PC-3 (cell line): ENCODE measurements around the gene DNAJB1. TPM values are rescaled to one million over a fixed set of nuclear protein-coding genes. Genes with fewer than 3 reads are reported as not detected.

Experiments used
- ATAC-seq: fragments of 200-7000 bp; cut with Tn5 transposase; 2 replicates; pipeline ENCODE4 v1.9.1; 2020; ENCODE audit warnings: mild to moderate bottlenecking, moderate library complexity
- BruUV-seq: library from RNA; stranded (reverse); fragments of 400-500 nt; replicated peaks from 2 replicates; lab custom pipeline; 2021; lab: Mats Ljungman, UMichigan
- CTCF ChIA-PET: fragments of 300-600 bp; sonication (Branson Sonifier 250); formaldehyde crosslinking; loops from one replicate; lab custom pipeline; 2022; ENCODE audit warnings: antibody characterized with exemption; lab: Charles Lee
- POLR2A ChIA-PET: fragments of 300-600 bp; sonication (Branson Sonifier 250); formaldehyde crosslinking; loops from one replicate; lab custom pipeline; 2022; ENCODE audit warnings: antibody characterized with exemption; ENCODE audit not compliant: unreplicated experiment; lab: Charles Lee
- DNase-seq: peaks from one replicate; pipeline ENCODE4 v3.0.0-alpha.2; 2015
- H2AFZ ChIP-seq: fragments of 300-600 bp; sonication (generic); 2 replicates; pipeline ENCODE4 v1.6.0; 2016; ENCODE audit warnings: antibody characterized with exemption, low read length
- H3F3A ChIP-seq: fragments of 300-600 bp; sonication (generic); one replicate; pipeline ENCODE4 v1.6.0; 2017; ENCODE audit warnings: antibody characterized with exemption, low read length, control low read depth, mild to moderate bottlenecking; ENCODE audit not compliant: unreplicated experiment
- H3K27ac ChIP-seq: fragments of 300-600 bp; sonication (generic); 2 replicates; pipeline ENCODE4 v1.5.1; 2016; ENCODE audit warnings: mild to moderate bottlenecking, low read length
- H3K27me3 ChIP-seq: fragments of 300-600 bp; sonication (generic); 2 replicates; pipeline ENCODE4 v1.6.1; 2016; ENCODE audit warnings: low read length, mixed read lengths
- H3K36me3 ChIP-seq: fragments of 300-600 bp; sonication (generic); 2 replicates; pipeline ENCODE4 v1.6.1; 2016; ENCODE audit warnings: low read depth, mixed run types, low read length, mixed read lengths
- H3K4me1 ChIP-seq: fragments of 300-600 bp; sonication (generic); 2 replicates; pipeline ENCODE4 v1.5.1; 2016; ENCODE audit warnings: low read length; ENCODE audit not compliant: insufficient read depth
- H3K4me2 ChIP-seq: fragments of 300-600 bp; sonication (generic); 2 replicates; pipeline ENCODE4 v1.6.0; 2016; ENCODE audit warnings: low read length
- H3K4me3 ChIP-seq: fragments of 300-600 bp; sonication (generic); 2 replicates; pipeline ENCODE4 v1.5.1; 2016; ENCODE audit warnings: mild to moderate bottlenecking, low read length, mixed read lengths
- H3K79me2 ChIP-seq: fragments of 300-600 bp; sonication (generic); 2 replicates; pipeline ENCODE4 v1.6.1; 2017; ENCODE audit warnings: low read length, mixed read lengths
- H3K9ac ChIP-seq: fragments of 300-600 bp; sonication (generic); 2 replicates; pipeline ENCODE4 v1.6.0; 2016; ENCODE audit warnings: mild to moderate bottlenecking, low read length
- H3K9me2 ChIP-seq: fragments of 300-600 bp; sonication (generic); replicated peaks from 2 replicates; pipeline ENCODE4 v1.6.1; 2016; ENCODE audit warnings: mixed run types, low read length, mixed read lengths
- H3K9me3 ChIP-seq: fragments of 300-600 bp; sonication (generic); 2 replicates; pipeline ENCODE4 v1.6.1; 2016; ENCODE audit warnings: low read length, mixed read lengths
- H4K20me1 ChIP-seq: fragments of 300-600 bp; sonication (generic); 2 replicates; pipeline ENCODE4 v1.6.1; 2016; ENCODE audit warnings: low read length, mixed read lengths
- CTCF ChIP-seq: fragments of 300-600 bp; sonication (generic); conservative IDR thresholded peaks from 2 replicates; pipeline ENCODE4 v1.5.1; 2017; ENCODE audit warnings: antibody characterized with exemption, low read depth, mild to moderate bottlenecking, low read length
- EZH2 ChIP-seq: fragments of 300-600 bp; sonication (generic); IDR thresholded peaks from one replicate; pipeline ENCODE4 v1.6.1; 2017; ENCODE audit warnings: antibody characterized with exemption, mild to moderate bottlenecking, low read length; ENCODE audit not compliant: unreplicated experiment
- EZH2phosphoT487 ChIP-seq: fragments of 300-600 bp; sonication (generic); IDR thresholded peaks from 2 replicates; pipeline ENCODE4 v1.6.1; 2018; ENCODE audit warnings: mild to moderate bottlenecking, antibody characterized with exemption, low read length, borderline replicate concordance
- intact Hi-C: fragments of 100-400 bp; cut with micrococcal nuclease; formaldehyde crosslinking; loops from 2 replicates; pipeline ENCODE4 v1.9.0; 2023
- total RNA-seq: library from RNA; depleted of rRNA; stranded (reverse); fragments of >200 nt; gene quantifications from 2 replicates; pipeline ENCODE4 v1.2.3, GENCODE V29; 2014

Gene DNAJB1
- total RNA-seq, 1 experiment from 2014 or later = 167 TPM

DNA sequence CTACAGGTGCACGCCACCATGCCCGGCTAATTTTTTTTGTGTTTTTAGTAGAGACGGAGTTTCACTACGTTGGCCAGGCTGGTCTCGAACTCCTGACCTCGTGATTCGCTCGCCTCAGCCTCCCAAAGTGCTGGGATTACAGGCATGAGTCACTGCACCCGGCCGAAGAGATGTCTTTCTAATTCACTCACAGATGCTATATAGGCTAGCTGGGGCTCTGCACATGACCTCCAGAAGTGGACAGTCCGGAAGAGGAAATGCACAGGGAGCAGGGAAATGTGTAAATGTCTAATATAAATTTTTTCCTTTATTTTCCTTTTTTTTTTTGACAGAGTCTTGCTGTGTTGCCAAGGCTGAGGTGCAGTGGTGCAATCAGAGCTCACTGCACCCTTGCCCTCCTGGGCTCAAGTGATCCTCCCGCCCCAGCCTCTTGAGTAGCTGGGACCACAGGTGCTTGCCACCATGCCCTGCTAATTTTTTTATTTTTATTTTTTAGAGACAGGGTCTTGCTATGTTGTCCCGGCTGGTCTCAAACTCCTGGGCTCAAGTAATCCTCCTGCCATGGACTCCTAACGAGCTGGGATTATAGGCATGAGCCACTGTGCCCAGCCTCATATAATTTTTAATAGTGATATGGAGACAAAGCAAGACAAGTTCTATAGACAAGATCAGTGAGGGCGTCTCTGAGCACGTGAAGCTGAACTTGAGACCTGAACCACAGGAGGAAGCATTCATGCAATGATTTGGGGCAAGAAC lies 30.6 kb downstream of the DNAJB1 start:
- Histone ChIP-seq H4K20me1 (peaks cover 4% of the 10 kb centered on the region), H3F3A (no peaks in the 10 kb centered on the region), H3K79me2 (peaks cover 53% of the 10 kb centered on the region), H3K36me3 (peaks cover 40% of the 10 kb centered on the region), H3K27me3 (no peaks in the 10 kb centered on the region), H3K4me1 (no peaks in the 10 kb centered on the region), H3K9me3 (no peaks in the 10 kb centered on the region), H2AFZ (no peak overlapping the region), H3K27ac (no peak overlapping the region), H3K4me2 (no peak overlapping the region), H3K9me2 (no peaks in the 10 kb centered on the region), H3K4me3 (no peak overlapping the region), H3K9ac (no peak overlapping the region)
- no peak for ATAC-seq
- ChIA-PET POLR2A (no interaction called here), CTCF (no interaction called here)
- no peak for DNase-seq
- no TSS peak for BruUV-seq
- no peak for TF ChIP-seq EZH2phosphoT487
- no peak for TF ChIP-seq EZH2
- intact Hi-C loops = loop anchor here (2.0 kb wide), 1 partner anchor 29 kb away; no protein-coding TSS in a partner anchor

- H3F3A ChIP-seq = no peaks in the 10 kb centered on the region
- intact Hi-C loops = no loop called here
- no peak for DNase-seq
These were observed 35.8 kb downstream of the DNAJB1 start for GRCh38 chr19:14482172-14482941.

More at GRCh38 chr19:14482172-14482941, 35.8 kb downstream of the DNAJB1 start:
- Histone ChIP-seq H3K9ac (no peak overlapping the region), H3K4me3 (no peak overlapping the region), H3K9me2 (no peaks in the 10 kb centered on the region), H3K27ac (no peak overlapping the region), H4K20me1 (peaks cover 7% of the 10 kb centered on the region; the same call in 1 of the 2 replicates), H3K9me3 (no peaks in the 10 kb centered on the region), H3K4me1 (no peaks in the 10 kb centered on the region), H3K79me2 (peaks cover 28% of the 10 kb centered on the region), H3K4me2 (no peak overlapping the region), H2AFZ (no peak overlapping the region), H3K36me3 (peaks cover 51% of the 10 kb centered on the region), H3K27me3 (no peaks in the 10 kb centered on the region)
- BruUV-seq = no TSS peak
- CTCF ChIA-PET = no interaction called here
- POLR2A ChIA-PET = interaction anchor here (0.6 kb wide), 1 partner anchor 194 kb away, joined by 17 read pairs; no protein-coding TSS in a partner anchor
- TF ChIP-seq CTCF = no peak
- ATAC-seq = no peak
